H9 (cell line): ENCODE data around the gene SPRED2. TPM values are rescaled to one million over a fixed set of nuclear protein-coding genes. Genes with fewer than 3 reads are reported as not detected.
A peak's percentile ranks its signal among the peaks of the same experiment; 100 is the strongest.

Experiments used
- DNase-seq: peaks from one replicate; pipeline ENCODE4 v3.0.0-alpha.2; 2017
- H2AFZ ChIP-seq: one replicate; pipeline ENCODE4 v1.6.1; 2013; ENCODE audit warnings: mild to moderate bottlenecking, low read length, control low read depth, moderate library complexity
- H2AK5ac ChIP-seq: 2 replicates; pipeline ENCODE4 v1.6.1; 2013; ENCODE audit warnings: low read length, control low read depth, mixed read lengths; ENCODE audit not compliant: insufficient read length
- H2BK120ac ChIP-seq: one replicate; pipeline ENCODE4 v1.6.1; 2013; ENCODE audit warnings: low read depth, mild to moderate bottlenecking, low read length, control low read depth, inconsistent platforms; ENCODE audit not compliant: poor library complexity, severe bottlenecking
- H2BK12ac ChIP-seq: 2 replicates; pipeline ENCODE4 v1.6.1; 2013; ENCODE audit warnings: low read length, control low read depth, mixed read lengths, low read depth; ENCODE audit not compliant: insufficient read length
- H2BK15ac ChIP-seq: 2 replicates; pipeline ENCODE4 v1.6.1; 2013; ENCODE audit warnings: low read depth, low read length, control low read depth
- H2BK20ac ChIP-seq: one replicate; pipeline ENCODE4 v1.6.1; 2013; ENCODE audit warnings: low read depth, mild to moderate bottlenecking, low read length, control low read depth, inconsistent platforms; ENCODE audit not compliant: poor library complexity, severe bottlenecking
- H2BK5ac ChIP-seq: 2 replicates; pipeline ENCODE4 v1.6.1; 2013; ENCODE audit warnings: low read length, control low read depth, mixed read lengths; ENCODE audit not compliant: insufficient read length
- H3K14ac ChIP-seq: 2 replicates; pipeline ENCODE4 v1.6.1; 2013; ENCODE audit warnings: low read length, control low read depth; ENCODE audit not compliant: insufficient read depth
- H3K18ac ChIP-seq: 2 replicates; pipeline ENCODE4 v1.6.1; 2013; ENCODE audit warnings: low read depth, mild to moderate bottlenecking, mixed read lengths, low read length, control low read depth; ENCODE audit not compliant: insufficient read length
- H3K23ac ChIP-seq: 2 replicates; pipeline ENCODE4 v1.6.1; 2013; ENCODE audit warnings: low read length, control low read depth, mixed read lengths, low read depth; ENCODE audit not compliant: insufficient read length
- H3K23me2 ChIP-seq: 2 replicates; pipeline ENCODE4 v1.6.1; 2013; ENCODE audit warnings: low read depth, mild to moderate bottlenecking, mixed read lengths, low read length, control low read depth; ENCODE audit not compliant: insufficient read length, poor library complexity, severe bottlenecking
- H3K27ac ChIP-seq: 2 replicates; pipeline ENCODE4 v1.5.1; 2013; ENCODE audit warnings: low read length, control low read depth, mixed read lengths, low read depth; ENCODE audit not compliant: insufficient read length
- H3K27me3 ChIP-seq: 2 replicates; pipeline ENCODE4 v1.6.1; 2013; ENCODE audit warnings: low read length, control low read depth, inconsistent platforms; ENCODE audit not compliant: insufficient read depth
- H3K4ac ChIP-seq: 2 replicates; pipeline ENCODE4 v1.6.1; 2013; ENCODE audit warnings: low read depth, mild to moderate bottlenecking, control low read depth, inconsistent platforms, low read length, moderate library complexity
- H3K4me1 ChIP-seq: 2 replicates; pipeline ENCODE4 v1.6.1; 2013; ENCODE audit warnings: low read length, control low read depth, inconsistent platforms; ENCODE audit not compliant: insufficient read depth
- H3K4me2 ChIP-seq: 2 replicates; pipeline ENCODE4 v1.6.1; 2013; ENCODE audit warnings: low read length, control low read depth, mixed read lengths; ENCODE audit not compliant: insufficient read length, insufficient read depth
- H3K56ac ChIP-seq: 2 replicates; pipeline ENCODE4 v1.6.1; 2013; ENCODE audit warnings: low read depth, mild to moderate bottlenecking, mixed read lengths, low read length, control low read depth; ENCODE audit not compliant: insufficient read length
- H3K79me1 ChIP-seq: 2 replicates; pipeline ENCODE4 v1.6.1; 2013; ENCODE audit warnings: low read depth, mild to moderate bottlenecking, moderate library complexity, low read length, control low read depth, inconsistent platforms; ENCODE audit not compliant: insufficient read depth, poor library complexity, severe bottlenecking
- H3K79me2 ChIP-seq: 2 replicates; pipeline ENCODE4 v1.6.1; 2013; ENCODE audit warnings: low read length, control low read depth, inconsistent platforms; ENCODE audit not compliant: insufficient read depth
- H3K9ac ChIP-seq: 2 replicates; pipeline ENCODE4 v1.6.1; 2013; ENCODE audit warnings: low read length, control low read depth, mixed read lengths; ENCODE audit not compliant: insufficient read length; ENCODE audit errors: extremely low read depth
- H3K9me3 ChIP-seq: one replicate; pipeline ENCODE4 v1.6.1; 2013; ENCODE audit warnings: low read depth, low read length, inconsistent platforms; ENCODE audit not compliant: control insufficient read depth
- H3T11ph ChIP-seq: one replicate; pipeline ENCODE4 v1.6.1; 2013; ENCODE audit warnings: mild to moderate bottlenecking, low read length, control low read depth, inconsistent platforms
- H4K20me1 ChIP-seq: one replicate; pipeline ENCODE4 v1.6.1; 2013; ENCODE audit not compliant: control insufficient read depth, insufficient read length, insufficient read depth
- H4K5ac ChIP-seq: 2 replicates; pipeline ENCODE4 v1.6.1; 2013; ENCODE audit warnings: low read depth, mild to moderate bottlenecking, mixed read lengths, low read length, control low read depth; ENCODE audit not compliant: insufficient read length
- H4K8ac ChIP-seq: replicated peaks from 2 replicates; pipeline ENCODE4 v1.6.1; 2013; ENCODE audit warnings: low read length, control low read depth, mixed read lengths, low read depth; ENCODE audit not compliant: insufficient read length
- H4K91ac ChIP-seq: 2 replicates; pipeline ENCODE4 v1.6.1; 2013; ENCODE audit warnings: low read depth, mild to moderate bottlenecking, moderate library complexity, mixed read lengths, low read length, control low read depth; ENCODE audit not compliant: insufficient read length
- H3K27ac Mint-ChIP-seq, 3 experiments: 2 replicates in 2 of 3; 3 replicates in 1 of 3; pipeline ENCODE4 v1.8.0; 2020 to 2021; ENCODE audit warnings: mixed read lengths in 3 of 3, mild to moderate bottlenecking in 1 of 3, moderate library complexity in 1 of 3
- H3K27me3 Mint-ChIP-seq: 2 replicates; pipeline ENCODE4 v1.8.0; 2021; ENCODE audit warnings: low read depth, mild to moderate bottlenecking, moderate library complexity, mixed read lengths
- H3K36me3 Mint-ChIP-seq, 3 experiments: 2 replicates in 2 of 3; 3 replicates in 1 of 3; pipeline ENCODE4 v1.8.0; 2020 to 2021; ENCODE audit warnings: low read depth in 3 of 3, mixed read lengths in 3 of 3; ENCODE audit not compliant: insufficient read depth in 1 of 3
- H3K4me1 Mint-ChIP-seq, 2 experiments: 2 replicates each; pipeline ENCODE4 v1.8.0; 2020; ENCODE audit warnings: mixed read lengths in 2 of 2
- H3K4me3 Mint-ChIP-seq, 2 experiments: 2 replicates in 1 of 2; 3 replicates in 1 of 2; pipeline ENCODE4 v1.8.0; 2020 to 2021; ENCODE audit warnings: mild to moderate bottlenecking in 2 of 2, mixed read lengths in 2 of 2, moderate library complexity in 1 of 2
- H3K9me3 Mint-ChIP-seq, 2 experiments: 2 replicates in 1 of 2; 3 replicates in 1 of 2; pipeline ENCODE4 v1.8.0; 2020; ENCODE audit warnings: mild to moderate bottlenecking in 2 of 2, mixed read lengths in 2 of 2, moderate library complexity in 1 of 2
- CTCF ChIP-seq: fragments of 200-600 bp; sonication (generic); conservative IDR thresholded peaks from 3 replicates; pipeline ENCODE4 v1.8.0; 2021; ENCODE audit warnings: antibody characterized with exemption, mild to moderate bottlenecking
- WGBS: extraction: QIAGEN DNeasy Blood & Tissue Kit; methylation state at CpG from one replicate; pipeline ENCODE4 v1.1.7; 2013; ENCODE audit warnings: missing lambda C conversion rate, low lambda C conversion rate, mixed read lengths; ENCODE audit not compliant: insufficient read length; ENCODE audit errors: extremely low coverage; 5-methylcytosine and 5-hydroxymethylcytosine counted together
- total RNA-seq: library from RNA; stranded (reverse); gene quantifications from 2 replicates; pipeline ENCODE4 v1.2.1, GENCODE V29; 2021

The SPRED2 gene
- total RNA-seq, 1 experiment from 2014 or later: 23.5 TPM

- no peaks in the 10 kb centered on the region for H3K27me3 ChIP-seq
- no peak overlapping the region for H3K56ac ChIP-seq
- no peak overlapping the region for H3K4me3 Mint-ChIP-seq
- H4K91ac ChIP-seq: no peak overlapping the region
- no peak for DNase-seq
- H3K9me3 ChIP-seq: no peaks in the 10 kb centered on the region
- H2BK15ac ChIP-seq: no peak overlapping the region
- H3K23ac ChIP-seq: no peak overlapping the region
- no peak for TF ChIP-seq CTCF
- H4K8ac ChIP-seq: no peak overlapping the region
- H3K27me3 Mint-ChIP-seq: peaks cover 3% of the 10 kb centered on the region; the same call in 1 of the 2 replicates
- H3K79me2 ChIP-seq: no peaks in the 10 kb centered on the region
- H3K9ac ChIP-seq: no peak overlapping the region
- no peak overlapping the region for H3K27ac ChIP-seq
- peaks cover 8% of the 10 kb centered on the region for H3K4me1 ChIP-seq
- no peak overlapping the region for H3K4me2 ChIP-seq
- H3K18ac ChIP-seq: no peak overlapping the region
- WGBS: no CpG with 5 or more reads among the region's 6 CpGs
- H2AK5ac ChIP-seq: no peak overlapping the region
- H3K9me3 Mint-ChIP-seq: no peaks in the 10 kb centered on the region
- peaks cover 28 to 31% of the 10 kb centered on the region in 2 experiments for H3K4me1 Mint-ChIP-seq
- no peak overlapping the region for H3K4ac ChIP-seq
- no peak overlapping the region for H2BK120ac ChIP-seq
- no peak overlapping the region for H2BK5ac ChIP-seq
- no peak overlapping the region for H2AFZ ChIP-seq
- no peak overlapping the region for H3K14ac ChIP-seq
- no peaks in the 10 kb centered on the region for H4K20me1 ChIP-seq
- H3T11ph ChIP-seq: no peak overlapping the region
- no peak overlapping the region for H4K5ac ChIP-seq
- peaks cover 10% of the 10 kb centered on the region for H3K79me1 ChIP-seq
- H3K23me2 ChIP-seq: no peaks in the 10 kb centered on the region
- H3K27ac Mint-ChIP-seq: peak overlapping the region in 1 of 3 experiments; percentile 38; a peak in 1 of 7 replicates
- H3K36me3 Mint-ChIP-seq: 0 out of 7 replicates have a peak, but pooled peaks cover 0 to 1% (median 0%) of the 10 kb centered on the region in 3 experiments
- no peak overlapping the region for H2BK12ac ChIP-seq
- no peak overlapping the region for H2BK20ac ChIP-seq
These were observed 11.5 kb downstream of the SPRED2 start for GRCh38 chr2:65420712-65421431.
